GM12872 (cell line): ENCODE data around the gene ITIH6.

Experiments used
- TF ChIP-seq, protein P1 (sequence below): IDR thresholded peaks from 3 replicates; pipeline ENCODE4 v1.5.1; 2011; ENCODE audit warnings: low read depth, mild to moderate bottlenecking, low read length, moderate library complexity; ENCODE audit not compliant: insufficient read depth

The ITIH6 gene

DNA sequence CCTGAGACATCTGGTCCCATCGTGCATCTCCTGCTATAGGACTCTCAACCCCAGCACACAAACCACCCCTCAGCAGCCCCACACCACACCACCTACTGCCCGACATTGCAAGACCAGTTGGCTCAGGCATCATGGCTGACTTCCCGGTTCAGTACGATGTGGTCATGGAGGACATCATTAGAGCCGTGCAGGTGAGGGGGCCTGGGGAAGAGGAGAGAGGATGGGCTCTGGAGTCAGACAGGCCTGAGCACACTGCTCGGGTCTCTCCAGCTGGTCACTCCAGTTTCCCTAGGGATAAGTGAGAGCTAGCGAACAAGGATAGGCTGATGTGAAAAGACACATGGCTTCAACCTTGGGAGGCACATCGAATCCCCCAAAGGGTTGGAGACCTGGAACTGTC is 26.7 kb upstream of the ITIH6 start:
- TF ChIP-seq, protein P1, sequence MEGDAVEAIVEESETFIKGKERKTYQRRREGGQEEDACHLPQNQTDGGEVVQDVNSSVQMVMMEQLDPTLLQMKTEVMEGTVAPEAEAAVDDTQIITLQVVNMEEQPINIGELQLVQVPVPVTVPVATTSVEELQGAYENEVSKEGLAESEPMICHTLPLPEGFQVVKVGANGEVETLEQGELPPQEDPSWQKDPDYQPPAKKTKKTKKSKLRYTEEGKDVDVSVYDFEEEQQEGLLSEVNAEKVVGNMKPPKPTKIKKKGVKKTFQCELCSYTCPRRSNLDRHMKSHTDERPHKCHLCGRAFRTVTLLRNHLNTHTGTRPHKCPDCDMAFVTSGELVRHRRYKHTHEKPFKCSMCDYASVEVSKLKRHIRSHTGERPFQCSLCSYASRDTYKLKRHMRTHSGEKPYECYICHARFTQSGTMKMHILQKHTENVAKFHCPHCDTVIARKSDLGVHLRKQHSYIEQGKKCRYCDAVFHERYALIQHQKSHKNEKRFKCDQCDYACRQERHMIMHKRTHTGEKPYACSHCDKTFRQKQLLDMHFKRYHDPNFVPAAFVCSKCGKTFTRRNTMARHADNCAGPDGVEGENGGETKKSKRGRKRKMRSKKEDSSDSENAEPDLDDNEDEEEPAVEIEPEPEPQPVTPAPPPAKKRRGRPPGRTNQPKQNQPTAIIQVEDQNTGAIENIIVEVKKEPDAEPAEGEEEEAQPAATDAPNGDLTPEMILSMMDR = no peak

DNA sequence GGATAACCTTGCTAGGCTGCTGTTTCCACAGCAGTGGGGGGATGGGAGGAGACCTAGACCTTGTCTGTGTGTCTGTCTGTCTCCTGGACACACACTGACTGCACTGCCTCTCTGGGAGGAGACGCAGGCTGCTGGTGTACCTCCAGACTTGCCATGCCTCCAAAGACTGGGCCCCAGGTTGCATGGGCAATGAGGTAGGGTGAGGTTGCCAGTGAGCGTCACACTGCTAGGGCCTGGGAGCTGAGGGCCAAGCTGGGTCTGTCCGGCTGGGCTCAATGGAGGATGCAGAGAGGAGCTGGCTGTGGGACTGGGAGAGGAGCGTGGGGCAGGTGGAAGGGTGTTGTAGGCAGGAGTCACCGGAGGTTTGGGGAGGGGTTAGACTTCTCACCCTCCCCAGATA is 26.1 kb upstream of the ITIH6 start:
- TF ChIP-seq, protein P1 = no peak

DNA sequence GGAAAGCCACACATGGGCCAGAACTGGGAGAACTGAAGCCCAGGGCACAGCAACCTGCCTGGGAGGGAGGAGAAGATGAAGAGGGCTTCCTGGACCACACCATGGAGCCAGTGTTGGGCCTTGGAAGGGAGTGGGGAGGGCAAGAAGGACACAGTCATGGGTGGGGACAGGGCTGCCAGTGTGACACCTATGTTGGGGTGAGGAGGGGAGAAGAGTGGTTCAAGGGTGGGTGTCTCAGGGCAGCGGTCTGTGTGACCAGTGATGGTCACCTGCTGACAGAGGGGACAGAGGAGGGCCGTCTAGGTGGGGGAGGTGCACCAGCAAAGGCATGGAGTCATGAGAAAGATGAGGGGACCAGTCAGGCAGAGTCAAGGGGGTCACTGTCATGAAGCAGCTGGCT is 23.3 kb upstream of the ITIH6 start:
- TF ChIP-seq, protein P1 = no peak

DNA sequence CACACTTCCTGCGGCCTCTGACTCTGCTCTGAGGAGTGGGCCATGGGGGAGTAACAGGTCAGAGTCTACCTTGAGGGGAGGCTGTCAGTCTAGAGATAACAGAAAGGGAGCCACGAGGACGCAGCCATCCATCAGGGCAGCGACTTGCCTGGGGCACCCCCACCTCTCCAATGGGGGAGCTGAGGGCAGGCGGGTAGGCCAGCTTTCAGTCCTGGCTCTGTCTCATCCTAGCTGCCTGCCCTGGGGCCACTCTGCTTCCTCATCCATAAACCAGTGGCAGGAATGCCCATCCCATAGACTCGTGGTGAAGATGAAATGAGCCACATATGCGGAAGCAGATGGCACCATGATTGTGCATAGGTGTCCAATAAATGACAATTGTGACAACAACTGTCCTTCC is 22.7 kb upstream of the ITIH6 start:
- TF ChIP-seq, protein P1 = no peak

DNA sequence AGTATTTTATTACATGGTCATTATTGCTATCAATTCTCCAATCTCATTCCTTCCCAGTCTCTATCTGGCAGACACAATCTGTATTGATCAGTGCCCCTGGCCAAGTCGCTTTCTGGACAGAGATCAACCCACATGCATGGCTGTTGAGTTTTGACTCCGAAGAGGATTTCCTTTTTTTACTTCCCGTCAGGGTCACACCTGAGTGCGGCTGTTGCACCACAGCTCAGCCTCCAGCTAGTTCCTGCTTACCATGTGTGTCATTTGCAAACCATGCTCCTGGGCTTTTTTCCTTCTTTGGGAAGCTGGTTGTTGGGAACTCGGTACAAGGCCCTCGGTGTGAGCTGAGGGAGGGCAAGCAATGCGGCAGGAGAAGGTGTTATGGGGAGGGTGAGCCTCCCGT is 21.1 kb upstream of the ITIH6 start:
- TF ChIP-seq, protein P1 = no peak

DNA sequence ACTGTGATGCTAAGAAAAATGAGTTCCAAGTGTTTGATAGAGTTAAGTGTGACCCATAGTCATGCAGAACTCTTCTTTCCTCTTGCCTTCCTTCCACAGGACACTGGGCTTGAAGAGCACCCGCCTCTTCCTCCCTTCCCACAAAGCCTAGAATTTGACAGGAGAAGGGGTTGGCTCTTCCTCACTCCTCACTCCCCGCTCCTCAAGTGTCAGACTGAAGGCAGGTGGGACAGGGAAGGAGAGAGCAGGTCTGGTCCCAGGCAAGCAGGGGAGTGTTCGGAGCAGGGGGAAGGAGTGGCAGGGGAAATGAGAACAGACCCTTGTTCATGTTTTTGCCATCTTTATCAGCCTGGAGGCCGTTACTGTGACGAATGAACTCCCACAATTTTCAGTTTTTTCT is 20.2 kb upstream of the ITIH6 start:
- TF ChIP-seq, protein P1 = no peak

DNA sequence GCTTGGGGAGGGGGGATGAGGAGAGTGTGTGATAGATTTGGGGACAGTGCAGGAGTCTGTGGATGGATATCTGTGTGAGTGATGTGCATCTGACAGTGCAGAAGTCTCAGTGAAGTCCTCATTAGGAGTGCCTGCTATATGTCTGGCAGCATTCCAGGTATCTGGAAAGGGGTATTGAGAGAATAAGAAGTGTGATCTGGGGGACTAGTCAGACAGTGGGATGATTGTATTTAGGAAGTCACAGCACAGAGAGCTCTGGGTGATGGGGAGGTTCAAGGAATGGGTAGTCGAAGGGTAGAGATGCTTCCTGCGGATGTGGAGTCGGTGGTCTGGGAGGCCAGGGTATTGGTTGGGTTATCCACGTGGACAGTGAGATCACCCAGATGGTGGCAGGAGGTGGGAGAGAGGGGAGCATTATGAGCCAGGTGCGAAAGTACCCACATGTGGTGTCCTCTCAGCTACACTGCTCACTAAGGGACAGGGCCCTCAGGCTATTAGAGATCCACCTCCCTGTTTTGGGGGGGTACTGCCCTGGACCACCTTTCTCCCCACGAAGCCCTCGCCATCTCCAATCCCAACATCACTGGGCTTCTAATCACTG is 19.3 kb upstream of the ITIH6 start:
- TF ChIP-seq, protein P1 = no peak
